ENCODE data around the gene CALY.
A peak's percentile ranks its signal among the peaks of the same experiment; 100 is the strongest.

Gene CALY

GRCh38 chr10:133350950-133351329 is 14.2 kb upstream of the CALY start:
- DNase-seq = no peak

DNA sequence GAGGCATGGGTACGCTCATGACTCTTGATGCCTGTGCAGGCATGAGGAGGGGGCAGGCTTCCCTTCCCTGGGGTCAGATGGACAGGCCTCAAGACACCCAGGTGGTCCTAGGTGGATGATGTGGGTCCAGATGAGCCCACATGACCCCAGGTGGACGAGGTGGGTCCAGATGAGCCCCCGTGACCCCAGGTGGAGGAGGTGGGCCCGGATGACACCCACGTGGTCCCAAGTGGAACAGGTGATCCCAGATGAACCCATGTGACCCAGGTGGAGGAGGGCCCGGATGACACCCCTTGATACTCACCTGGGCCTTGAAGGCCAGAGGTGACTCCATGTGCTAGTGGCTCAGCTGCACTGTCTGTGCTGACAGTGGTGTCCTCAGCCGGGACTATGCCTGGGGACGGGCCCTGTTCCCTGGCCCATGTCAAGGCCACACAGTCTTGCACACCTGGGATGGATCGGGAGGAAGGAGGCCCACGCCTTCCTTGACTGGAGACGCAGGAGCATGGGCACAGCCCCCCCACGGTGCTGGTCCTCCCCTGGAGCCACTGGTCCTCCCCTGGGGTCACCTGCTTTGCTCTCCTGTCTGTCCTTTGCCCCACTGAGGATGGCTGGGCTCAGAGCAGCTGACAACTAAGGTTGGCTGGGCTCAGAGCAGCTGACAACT is 13.7 kb upstream of the CALY start:
- DNase-seq = no peak

DNA sequence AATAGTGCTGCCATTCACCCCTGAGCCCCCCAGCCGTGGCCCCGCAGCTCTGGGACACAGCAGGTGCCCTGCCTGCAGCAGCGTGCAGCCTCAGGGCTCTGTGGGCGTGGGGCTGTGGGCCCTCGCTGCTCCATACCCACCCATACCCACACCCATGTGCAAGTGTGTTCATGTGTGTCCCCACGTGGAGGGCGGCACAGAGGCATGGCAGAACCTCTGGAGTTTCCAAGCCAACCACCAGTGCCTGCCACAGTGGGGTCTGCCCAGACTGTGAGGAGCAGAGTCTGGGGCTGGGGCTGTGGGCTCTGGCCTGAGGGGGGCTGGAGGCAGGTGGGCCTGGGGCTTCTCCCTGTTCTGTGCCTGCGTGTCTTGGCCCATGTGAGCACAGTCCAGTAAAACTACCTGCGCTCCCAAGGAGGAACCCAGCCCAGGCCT is 12.9 kb upstream of the CALY start:
- DNase-seq = no peak

- no peak for DNase-seq
Measured at GRCh38 chr10:133349160-133349568, 12.5 kb upstream of the CALY start.

- no peak for DNase-seq
Measured at GRCh38 chr10:133347710-133348517, 11.2 kb upstream of the CALY start.

- DNase-seq = no peak
Measured at GRCh38 chr10:133346413-133346812, 9.7 kb upstream of the CALY start.

DNA sequence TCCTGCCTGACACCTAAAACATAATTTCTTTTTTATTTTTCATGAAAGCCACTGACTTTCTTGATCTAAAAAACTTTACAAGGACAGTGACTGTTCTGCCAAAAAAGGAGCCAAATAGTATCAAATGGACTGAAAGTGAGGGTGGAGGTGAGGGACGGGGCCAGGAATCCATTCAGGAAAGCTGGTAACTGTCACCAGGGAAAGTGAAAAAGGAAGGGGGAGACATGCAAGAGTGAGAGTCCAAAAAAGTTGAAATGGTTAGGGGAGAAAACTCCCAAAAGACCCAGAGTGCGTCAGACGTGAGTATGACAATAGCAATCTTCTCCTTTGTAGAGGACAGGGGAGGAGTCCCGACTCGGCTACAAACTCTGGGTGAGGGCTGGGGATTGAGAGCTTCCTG is 7.5 kb upstream of the CALY start:
- no peak for DNase-seq

GRCh38 chr10:133343558-133343957 is 6.9 kb upstream of the CALY start:
- DNase-seq = no peak

DNA sequence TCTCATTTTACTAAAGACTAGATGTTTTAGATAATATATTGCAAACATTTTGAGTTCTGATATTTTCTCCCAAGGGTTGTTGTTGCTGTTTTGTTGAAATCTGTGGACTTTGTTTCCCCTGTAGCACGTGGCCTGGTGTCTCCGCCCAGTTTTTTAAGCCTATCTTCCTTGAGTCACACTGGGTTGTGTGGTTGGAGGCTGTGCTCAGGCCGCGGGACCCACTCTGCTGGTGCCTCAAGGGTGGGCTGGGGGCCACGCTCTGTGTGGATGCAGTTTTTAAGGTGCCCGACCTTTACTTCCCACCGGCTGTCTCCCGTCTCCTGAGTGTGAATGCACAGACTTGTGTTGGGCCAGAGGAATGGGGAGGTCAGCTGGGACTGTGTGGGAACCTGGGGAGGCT is 6.2 kb upstream of the CALY start:
- DNase-seq = no peak

DNA sequence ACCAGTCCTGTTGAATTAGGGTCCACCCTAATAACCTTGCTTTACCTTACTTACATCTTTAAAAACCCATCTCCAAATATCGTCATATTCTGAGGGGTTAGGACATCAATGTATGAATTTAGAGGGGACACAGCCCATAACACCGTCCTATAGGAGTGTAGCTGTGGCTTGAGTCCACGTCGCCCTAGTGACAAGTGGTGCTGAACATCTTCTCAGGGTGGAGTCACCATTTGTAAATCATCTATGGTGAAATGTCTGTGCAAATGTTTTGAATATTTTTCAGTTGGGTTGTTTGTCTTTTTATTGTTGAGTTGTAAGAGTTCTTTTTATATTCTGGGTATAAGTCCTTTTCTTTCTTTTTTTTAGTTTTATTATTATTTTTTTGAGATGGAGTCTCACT is 5.3 kb upstream of the CALY start:
- no peak for DNase-seq

DNA sequence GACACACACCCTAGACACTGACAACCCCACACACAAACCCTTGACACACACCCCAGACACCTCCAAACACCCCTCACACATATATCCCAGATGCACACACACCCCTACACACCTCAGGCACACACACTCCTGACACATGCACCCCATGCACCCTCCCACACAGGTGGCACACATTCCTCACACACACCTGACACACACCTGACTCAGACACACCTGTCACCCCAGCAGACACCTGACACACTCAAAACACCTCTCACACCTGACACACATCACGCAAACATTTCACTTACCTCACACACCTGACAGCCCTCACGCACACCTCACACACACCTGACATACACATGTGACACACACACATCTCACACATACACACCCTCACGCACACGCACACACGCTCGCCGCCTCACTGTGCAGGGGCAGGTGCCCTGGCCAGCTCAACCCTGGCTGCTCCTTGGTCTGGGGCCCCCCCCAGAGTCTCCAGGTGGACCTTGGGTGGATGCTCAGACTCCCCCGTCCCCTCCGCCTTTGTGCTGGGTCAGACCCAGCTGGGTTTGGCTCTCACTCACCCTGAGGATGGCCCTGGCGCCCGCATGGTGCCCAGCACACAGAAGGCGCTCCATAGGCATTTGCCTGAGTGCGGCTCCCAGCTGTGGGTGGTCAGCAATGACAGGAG is 3.1 kb upstream of the CALY start:
- no peak for DNase-seq

DNA sequence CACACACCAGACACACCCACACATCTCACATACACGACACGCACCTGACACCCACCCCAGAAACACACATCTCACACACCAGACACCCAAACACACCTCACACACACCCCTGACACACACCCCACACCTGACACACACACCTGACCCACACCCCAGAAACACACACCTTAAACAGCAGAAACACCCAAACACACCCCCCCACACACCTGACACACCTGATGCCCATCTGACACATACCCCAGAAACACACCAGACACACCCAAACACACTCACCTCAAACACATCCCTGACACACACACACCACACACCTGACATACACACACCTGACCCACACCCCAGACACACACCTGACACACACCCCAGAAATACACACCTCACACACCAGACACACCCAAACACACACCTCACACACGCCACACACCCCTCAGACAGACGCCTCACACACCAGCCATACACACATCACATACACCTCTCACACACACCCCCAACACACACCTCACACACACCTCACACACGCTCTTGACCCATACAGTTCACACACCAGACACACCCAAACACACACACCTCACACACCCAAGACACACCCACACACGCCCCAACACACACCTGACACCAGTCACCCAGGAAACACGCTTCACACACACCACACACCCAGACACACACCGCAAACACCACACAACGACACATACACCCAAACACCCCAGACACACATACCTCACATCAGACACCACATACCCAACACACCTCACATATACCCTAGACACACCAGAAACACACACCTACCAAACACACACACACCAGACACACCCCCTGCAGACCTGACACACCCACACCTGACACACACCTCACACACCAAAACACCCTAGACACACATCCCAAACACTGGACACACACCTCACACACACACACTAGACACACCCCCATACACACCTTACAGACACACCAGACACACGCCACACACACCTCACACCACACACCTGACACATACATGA is 1.7 kb upstream of the CALY start:
- no peak for DNase-seq

GRCh38 chr10:133337370-133337725 is 652 bp upstream of the CALY start:
- no peak for DNase-seq

- DNase-seq = no peak
Measured at GRCh38 chr10:133336118-133336576, 549 bp downstream of the CALY start.

DNA sequence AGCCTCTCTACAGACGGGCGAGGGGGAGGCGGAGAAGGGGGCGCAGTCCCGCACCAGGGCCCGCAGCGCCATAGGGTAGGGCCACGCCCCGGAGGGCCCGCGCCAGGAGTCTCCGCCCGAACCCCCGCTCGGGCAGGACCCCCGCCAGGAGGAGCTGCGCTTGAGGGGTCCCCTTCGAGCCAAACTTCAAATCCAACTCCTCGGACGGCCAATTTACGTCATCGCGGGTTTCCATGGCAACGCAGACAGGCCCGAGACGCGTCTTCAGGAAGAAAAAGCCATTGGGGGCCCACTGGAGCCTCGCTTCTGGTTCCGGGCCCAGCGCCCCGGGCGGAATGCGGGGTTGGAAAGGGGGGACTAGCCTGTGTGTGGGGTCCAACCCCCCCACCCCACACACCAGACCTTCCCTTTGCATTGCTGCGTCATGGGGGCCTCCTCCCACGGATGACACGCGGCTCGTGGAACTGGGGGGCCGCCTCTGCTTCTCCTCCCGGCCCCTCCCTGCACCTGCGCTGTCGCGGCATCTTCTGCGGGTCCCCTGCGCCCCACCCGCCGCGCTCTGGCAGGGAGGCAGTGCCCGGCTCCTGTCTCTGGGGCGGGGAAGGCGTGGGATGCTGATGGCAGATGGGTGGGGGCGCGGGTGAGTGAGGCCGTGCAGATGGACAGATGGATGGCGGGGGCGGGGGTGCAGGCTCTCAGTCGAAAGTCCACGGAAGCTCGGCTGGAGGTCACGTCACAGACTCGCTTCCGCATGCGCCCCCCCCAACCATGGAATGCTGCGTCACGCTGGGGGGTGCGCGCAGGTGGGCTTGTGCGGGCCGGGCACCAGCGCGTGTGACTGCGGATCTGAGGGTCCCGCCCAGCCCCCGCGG is 1.2 kb downstream of the CALY start:
- peak; percentile 74 for DNase-seq

DNA sequence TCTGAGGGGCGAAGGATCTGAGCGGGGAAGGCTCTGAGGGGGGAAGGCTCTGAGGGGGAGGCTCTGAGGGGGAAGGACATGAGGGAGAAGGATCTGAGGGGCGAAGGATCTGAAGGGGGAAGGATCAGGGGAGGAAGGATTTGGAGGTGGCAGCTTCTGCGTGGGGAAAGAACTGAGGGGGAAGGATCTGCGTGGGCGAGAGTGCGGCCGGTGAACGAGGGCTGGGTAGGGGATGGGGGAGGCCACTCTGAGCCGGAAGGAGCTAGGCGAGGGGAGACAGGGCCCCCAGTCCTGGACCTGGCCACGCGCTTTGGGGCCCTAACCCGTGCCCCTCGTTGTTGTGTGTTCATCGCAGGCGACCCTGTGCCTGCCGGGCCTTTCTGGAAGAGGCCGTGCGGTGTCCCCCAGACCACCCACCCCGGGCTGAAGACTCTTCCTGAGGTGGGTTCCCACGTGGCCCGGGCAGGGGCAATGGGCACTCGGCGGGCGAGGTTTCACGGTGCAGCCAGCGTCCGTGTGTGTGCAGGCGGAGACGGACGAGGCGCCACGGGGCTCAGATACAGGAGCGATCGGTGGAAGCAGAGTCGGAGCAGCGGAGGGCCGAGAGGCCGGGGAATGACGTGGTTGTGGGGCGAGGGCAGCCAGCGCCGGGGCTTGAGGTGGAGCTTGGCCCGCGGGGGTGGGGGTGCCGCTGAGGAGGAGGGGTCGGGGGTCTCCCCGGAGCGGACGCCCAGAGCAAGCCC is 2.0 kb downstream of the CALY start:
- peak; percentile 45 for DNase-seq

GRCh38 chr10:133332936-133333699 is 3.6 kb downstream of the CALY start:
- no peak for DNase-seq

- peak; percentile 91 for DNase-seq
Measured at GRCh38 chr10:133329491-133330202, 7.0 kb downstream of the CALY start.
